Thymus (tissue), 11 donors: ENCODE data around the gene UAP1L1. TPM values are rescaled to one million over a fixed set of nuclear protein-coding genes. Genes with fewer than 3 reads are reported as not detected.

ENCODE experiments used
- DNase-seq, 9 donors: peaks; one replicate each; pipeline ENCODE4 v3.0.0-alpha.2; 2013; ENCODE audit warnings: low spot score in 9 of 9, low read depth in 6 of 9, missing footprints in 1 of 9
- H3K27ac ChIP-seq, 2 donors: one replicate each; pipeline ENCODE4 v1.5.1; 2013; ENCODE audit warnings: control low read depth in 1 of 2, low read depth in 1 of 2, low read length in 1 of 2, mild to moderate bottlenecking in 1 of 2, moderate library complexity in 1 of 2
- H3K27me3 ChIP-seq, 2 donors: one replicate each; pipeline ENCODE4 v1.5.1; 2013; ENCODE audit warnings: low read length in 1 of 2; ENCODE audit not compliant: control insufficient read depth in 2 of 2, insufficient read depth in 1 of 2
- H3K36me3 ChIP-seq, 2 donors: one replicate each; pipeline ENCODE4 v1.5.1; 2013; ENCODE audit warnings: low read length in 1 of 2, mild to moderate bottlenecking in 1 of 2, moderate library complexity in 1 of 2; ENCODE audit not compliant: control insufficient read depth in 2 of 2, insufficient read depth in 2 of 2
- H3K4me1 ChIP-seq, 2 donors: one replicate each; pipeline ENCODE4 v1.5.1; 2013; ENCODE audit warnings: low read length in 2 of 2; ENCODE audit not compliant: control insufficient read depth in 2 of 2, insufficient read depth in 2 of 2
- H3K4me3 ChIP-seq, 2 donors: one replicate each; pipeline ENCODE4 v1.5.1; 2013; ENCODE audit warnings: low read length in 2 of 2, control low read depth in 1 of 2, mild to moderate bottlenecking in 1 of 2
- H3K9me3 ChIP-seq, 2 donors: one replicate each; pipeline ENCODE4 v1.5.1; 2013; ENCODE audit warnings: low read length in 1 of 2, mild to moderate bottlenecking in 1 of 2; ENCODE audit not compliant: control insufficient read depth in 2 of 2, insufficient read depth in 1 of 2
- WGBS: extraction: QIAGEN DNeasy Blood & Tissue Kit; methylation state at CpG from one replicate; pipeline ENCODE4 v1.1.7; 2013; 5-methylcytosine and 5-hydroxymethylcytosine counted together
- polyA plus RNA-seq: library from polyadenylated mRNA; stranded (reverse); fragments of 200-250 nt; gene quantifications from one replicate; pipeline ENCODE4 v1.2.3, GENCODE V29; 2013
- total RNA-seq: library from RNA; stranded (reverse); fragments of 120-200 nt; gene quantifications from one replicate; pipeline ENCODE4 v1.2.4, GENCODE V29; 2013
- donor health status: healthy.

UAP1L1 gene
- total and polyA plus RNA-seq, 2 donors = 1.9 to 9.4 TPM

GRCh38 chr9:137064027-137064879 is 13.1 kb upstream of the UAP1L1 start:
- H3K27me3 ChIP-seq = peaks cover 5 to 9% of the 10 kb centered on the region in 2 donors
- H3K4me1 ChIP-seq = peaks cover 8 to 16% of the 10 kb centered on the region in 2 donors
- no peaks in the 10 kb centered on the region for H3K9me3 ChIP-seq
- H3K36me3 ChIP-seq = peaks cover 0 to 8% of the 10 kb centered on the region in 2 donors
- DNase-seq = peak in 2 of 9 donors; percentile 40 to 49
- H3K4me3 ChIP-seq = no peak overlapping the region
- 68% methylated on average over 55 of the region's 55 CpGs for WGBS
- no peak overlapping the region for H3K27ac ChIP-seq

GRCh38 chr9:137064880-137065164 is 12.5 kb upstream of the UAP1L1 start:
- no peak for DNase-seq
- Histone ChIP-seq H3K27ac (no peak overlapping the region), H3K36me3 (peaks cover 0 to 8% of the 10 kb centered on the region in 2 donors), H3K4me3 (no peak overlapping the region), H3K27me3 (peaks cover 10 to 14% of the 10 kb centered on the region in 2 donors), H3K9me3 (no peaks in the 10 kb centered on the region), H3K4me1 (peaks cover 14 to 20% of the 10 kb centered on the region in 2 donors)
- 96% methylated on average over 12 of the region's 12 CpGs for WGBS

- DNase-seq = no peak
- Histone ChIP-seq H3K9me3 (no peaks in the 10 kb centered on the region), H3K27ac (no peak overlapping the region), H3K27me3 (peaks cover 10 to 14% of the 10 kb centered on the region in 2 donors), H3K4me3 (no peak overlapping the region), H3K4me1 (peaks cover 17 to 20% of the 10 kb centered on the region in 2 donors), H3K36me3 (peaks cover 0 to 8% of the 10 kb centered on the region in 2 donors)
- 94% methylated on average over 23 of the region's 23 CpGs for WGBS
Measured at GRCh38 chr9:137065336-137065967, 11.9 kb upstream of the UAP1L1 start.

- no peaks in the 10 kb centered on the region for H3K9me3 ChIP-seq
- H3K27ac ChIP-seq = no peak overlapping the region
- 98% methylated on average over 26 of the region's 26 CpGs for WGBS
- H3K4me1 ChIP-seq = peaks cover 24 to 28% of the 10 kb centered on the region in 2 donors
- H3K4me3 ChIP-seq = no peak overlapping the region
- H3K27me3 ChIP-seq = peaks cover 10 to 20% of the 10 kb centered on the region in 2 donors
- H3K36me3 ChIP-seq = peaks cover 0 to 8% of the 10 kb centered on the region in 2 donors
- no peak for DNase-seq
Measured at GRCh38 chr9:137066096-137066861, 11.0 kb upstream of the UAP1L1 start.

GRCh38 chr9:137067860-137068538 is 9.3 kb upstream of the UAP1L1 start:
- H3K4me3 ChIP-seq = no peak overlapping the region
- H3K27me3 ChIP-seq = peaks cover 10 to 24% of the 10 kb centered on the region in 2 donors
- H3K36me3 ChIP-seq = peaks cover 0 to 8% of the 10 kb centered on the region in 2 donors
- peaks cover 24 to 31% of the 10 kb centered on the region in 2 donors for H3K4me1 ChIP-seq
- 60% methylated on average over 12 of the region's 12 CpGs for WGBS
- DNase-seq = peak; percentile 58 to 90 (median 77)
- no peaks in the 10 kb centered on the region for H3K9me3 ChIP-seq
- no peak overlapping the region for H3K27ac ChIP-seq

GRCh38 chr9:137068539-137069507 is 8.5 kb upstream of the UAP1L1 start:
- Histone ChIP-seq H3K4me1 (peaks cover 24 to 31% of the 10 kb centered on the region in 2 donors), H3K27ac (no peak overlapping the region), H3K27me3 (peaks cover 10 to 29% of the 10 kb centered on the region in 2 donors), H3K4me3 (peak overlapping the region in 1 of 2 donors; percentile 34), H3K36me3 (peaks cover 0 to 8% of the 10 kb centered on the region in 2 donors), H3K9me3 (no peaks in the 10 kb centered on the region)
- DNase-seq = no peak
- WGBS = 97% methylated on average over 17 of the region's 17 CpGs

GRCh38 chr9:137069508-137070091 is 7.7 kb upstream of the UAP1L1 start:
- Histone ChIP-seq H3K27me3 (peaks cover 10 to 32% of the 10 kb centered on the region in 2 donors), H3K27ac (no peak overlapping the region), H3K9me3 (no peaks in the 10 kb centered on the region), H3K4me1 (peaks cover 24 to 31% of the 10 kb centered on the region in 2 donors), H3K4me3 (peak overlapping the region; percentile 34 to 57), H3K36me3 (peaks cover 0 to 6% of the 10 kb centered on the region in 2 donors)
- WGBS = 7% methylated on average over 52 of the region's 52 CpGs
- DNase-seq = no peak
